ENCODE measurements around the gene CIROP. TPM values are rescaled to one million over a fixed set of nuclear protein-coding genes. Genes with fewer than 3 reads are reported as not detected.

The CIROP gene
- total RNA-seq, 1 donor from 2014 or later, result not detected

DNA sequence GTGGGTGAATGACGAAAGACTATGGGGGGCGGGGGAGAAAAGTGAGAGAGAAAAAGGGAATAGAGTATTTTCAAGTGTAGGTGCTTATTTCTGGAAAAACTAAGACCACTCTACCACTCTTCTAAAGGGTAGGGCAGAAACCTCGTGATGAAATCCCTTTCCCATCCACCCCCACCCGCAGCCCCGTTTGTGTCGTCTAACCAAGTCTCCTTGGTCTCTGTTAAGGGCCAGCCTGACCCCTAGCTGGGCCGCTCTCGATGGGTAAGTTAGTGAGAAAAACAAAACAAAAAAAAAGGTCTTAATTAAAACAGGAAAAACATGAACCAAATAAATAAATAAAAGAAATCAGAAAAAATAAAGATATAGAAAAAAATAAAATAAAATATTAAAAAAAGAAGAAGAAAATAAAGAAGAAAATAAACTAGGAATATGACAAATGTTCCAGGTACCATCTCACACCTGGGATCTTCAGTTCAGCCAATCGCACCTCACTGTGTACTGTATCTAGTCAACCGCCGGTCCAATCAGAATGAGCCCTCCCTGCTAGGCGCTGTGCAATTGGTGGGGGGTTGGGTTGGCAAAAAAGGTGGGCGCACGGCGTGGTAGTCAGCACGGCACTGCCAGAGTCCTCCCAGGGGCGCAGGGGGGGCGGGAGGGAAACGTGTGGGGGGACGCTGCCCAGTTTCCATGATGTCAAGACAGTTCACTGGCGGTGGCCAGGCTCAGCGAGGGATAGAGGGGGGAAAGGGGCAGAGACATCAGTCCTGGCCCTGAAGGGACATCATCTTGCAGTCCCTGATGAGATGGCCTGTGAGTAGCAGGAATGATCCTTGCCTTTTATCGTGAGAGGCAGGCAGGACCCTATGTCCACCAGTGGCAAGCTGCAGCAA lies 37.7 kb downstream of the CIROP start:
- no peak for DNase-seq

DNA sequence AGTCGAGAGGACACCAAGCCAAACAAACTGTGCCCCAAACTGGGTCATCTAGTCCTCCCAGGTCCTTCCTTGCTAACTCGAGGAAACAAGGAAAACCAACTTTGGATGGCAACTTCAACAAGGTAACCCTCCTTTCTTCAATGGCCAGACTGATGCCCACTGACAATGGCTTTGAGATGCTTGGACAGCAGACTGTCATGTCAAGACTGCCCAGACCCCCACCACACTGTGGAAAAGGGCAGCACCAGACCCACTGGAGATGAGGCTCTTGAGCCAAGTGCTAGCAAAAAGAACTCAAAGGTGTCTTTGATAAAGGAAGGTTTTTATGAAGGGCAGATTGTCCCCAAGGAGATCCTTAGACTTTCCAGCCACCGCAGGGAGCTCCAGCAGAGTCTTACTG lies 38.4 kb downstream of the CIROP start:
- no peak for DNase-seq

DNA sequence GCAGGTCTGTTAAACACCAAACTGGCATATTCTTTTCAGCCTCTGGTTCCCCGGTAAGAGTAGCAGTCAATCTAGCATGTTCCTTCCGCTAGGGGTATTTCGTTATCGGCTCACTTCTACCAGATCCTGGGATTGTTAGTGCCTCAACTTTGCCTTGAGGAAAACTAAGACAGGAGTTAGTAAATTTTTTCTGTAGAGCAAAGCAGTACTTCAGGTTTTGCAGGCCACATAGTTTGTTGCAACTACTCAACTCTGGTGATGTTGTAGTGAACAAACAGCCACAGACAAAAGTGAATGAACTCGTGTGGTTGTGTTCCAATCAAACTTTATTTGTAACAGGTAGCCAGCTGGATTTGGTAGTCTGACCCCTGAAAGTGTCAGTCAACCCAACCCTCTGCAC lies 41.2 kb downstream of the CIROP start:
- DNase-seq, result no peak

DNA sequence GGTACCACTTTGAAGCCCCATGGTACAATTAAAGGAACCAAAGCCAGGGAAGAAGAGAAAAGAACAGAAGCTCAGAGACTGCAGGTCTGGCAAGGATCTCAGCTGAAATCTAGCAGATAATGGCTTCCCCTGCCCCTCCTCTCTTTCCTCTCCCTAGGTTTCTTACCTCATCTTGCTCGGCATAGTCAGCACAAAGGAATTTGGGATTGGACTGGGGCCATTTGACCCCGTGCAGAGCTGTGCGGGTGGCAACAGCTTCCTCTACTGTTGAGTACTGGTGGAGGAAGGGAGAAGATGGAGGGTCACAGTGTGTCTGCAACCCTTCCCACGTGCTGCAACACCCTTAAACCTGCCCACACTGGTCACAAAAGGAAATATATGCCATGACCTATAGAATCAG lies 42.8 kb downstream of the CIROP start:
- DNase-seq, result no peak

DNA sequence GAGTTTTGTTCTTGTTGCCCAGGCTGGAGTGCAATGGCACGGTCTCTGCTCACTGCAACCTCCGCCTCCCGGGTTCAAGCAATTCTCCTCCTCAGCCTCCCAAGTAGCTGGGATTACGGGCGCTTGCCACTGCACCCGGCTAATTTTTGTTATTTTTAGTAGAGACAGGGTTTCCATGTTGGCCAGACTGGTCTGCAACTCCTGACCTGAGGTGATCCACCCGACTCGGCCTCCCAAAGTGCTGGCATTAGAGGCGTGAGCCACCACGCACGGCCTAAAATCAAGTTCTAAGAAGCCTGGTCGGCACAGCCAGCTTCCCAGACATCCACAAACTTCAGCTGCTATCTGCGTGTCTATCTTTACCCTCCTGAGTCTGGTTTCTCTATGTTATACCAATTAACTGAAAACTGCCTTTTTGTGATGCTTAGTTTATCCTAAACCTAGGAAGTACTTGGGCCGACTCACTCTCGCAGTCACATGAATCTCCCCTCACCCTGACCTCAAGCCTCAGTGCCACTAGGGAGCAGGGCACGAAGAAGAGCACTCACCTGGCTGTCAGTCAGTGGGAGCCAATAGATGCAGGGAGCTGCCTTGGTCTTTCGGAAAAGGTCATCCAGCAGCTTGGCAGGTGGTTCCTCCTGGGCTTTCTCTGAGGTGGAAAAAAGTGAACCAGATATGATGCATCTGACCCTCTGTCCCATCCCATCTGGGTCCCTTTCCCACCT lies 44.1 kb downstream of the CIROP start:
- DNase-seq, result no peak

DNA sequence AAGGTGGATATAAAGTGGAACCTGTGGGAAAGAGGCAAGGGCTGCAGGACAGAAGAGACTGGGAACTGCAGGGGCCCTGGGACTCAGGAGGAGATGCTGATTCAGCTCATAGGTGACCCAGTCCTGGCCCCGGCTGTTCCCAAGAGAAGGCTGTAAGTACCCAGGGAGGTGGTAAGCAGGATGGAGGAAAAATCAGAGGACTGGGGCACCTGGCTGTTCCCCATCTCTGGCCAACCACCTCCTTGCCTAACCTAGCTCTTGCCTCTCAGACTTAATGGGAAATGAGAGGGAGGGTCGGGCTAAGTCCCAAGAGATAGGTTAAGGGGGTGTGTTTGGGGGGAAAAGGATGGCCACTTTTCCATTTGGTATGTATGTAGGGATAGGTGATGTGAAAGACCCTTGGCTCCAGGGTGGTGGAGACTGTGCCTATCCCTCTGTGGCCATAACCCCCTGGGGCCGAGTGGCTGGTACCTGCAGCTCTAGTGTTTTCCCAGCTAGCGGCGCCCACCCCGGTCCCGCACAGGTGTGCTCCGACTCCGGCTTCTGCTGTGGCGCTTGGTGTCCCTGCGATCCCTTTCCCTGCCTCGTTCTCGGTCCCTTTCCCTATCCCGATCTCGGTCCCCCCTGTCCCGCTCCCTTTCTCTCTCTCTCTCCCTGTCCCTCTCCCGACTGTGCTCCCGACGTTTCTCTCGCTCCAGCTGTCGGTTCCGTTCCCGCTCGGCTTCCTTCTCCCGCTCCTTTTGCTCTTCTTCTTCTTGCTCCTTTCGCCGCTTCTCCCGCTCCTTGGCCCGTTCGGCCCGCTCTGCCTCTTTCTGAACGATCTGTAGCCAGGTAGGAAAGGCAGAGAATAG lies 45.9 kb downstream of the CIROP start:
- no peak for DNase-seq

DNA sequence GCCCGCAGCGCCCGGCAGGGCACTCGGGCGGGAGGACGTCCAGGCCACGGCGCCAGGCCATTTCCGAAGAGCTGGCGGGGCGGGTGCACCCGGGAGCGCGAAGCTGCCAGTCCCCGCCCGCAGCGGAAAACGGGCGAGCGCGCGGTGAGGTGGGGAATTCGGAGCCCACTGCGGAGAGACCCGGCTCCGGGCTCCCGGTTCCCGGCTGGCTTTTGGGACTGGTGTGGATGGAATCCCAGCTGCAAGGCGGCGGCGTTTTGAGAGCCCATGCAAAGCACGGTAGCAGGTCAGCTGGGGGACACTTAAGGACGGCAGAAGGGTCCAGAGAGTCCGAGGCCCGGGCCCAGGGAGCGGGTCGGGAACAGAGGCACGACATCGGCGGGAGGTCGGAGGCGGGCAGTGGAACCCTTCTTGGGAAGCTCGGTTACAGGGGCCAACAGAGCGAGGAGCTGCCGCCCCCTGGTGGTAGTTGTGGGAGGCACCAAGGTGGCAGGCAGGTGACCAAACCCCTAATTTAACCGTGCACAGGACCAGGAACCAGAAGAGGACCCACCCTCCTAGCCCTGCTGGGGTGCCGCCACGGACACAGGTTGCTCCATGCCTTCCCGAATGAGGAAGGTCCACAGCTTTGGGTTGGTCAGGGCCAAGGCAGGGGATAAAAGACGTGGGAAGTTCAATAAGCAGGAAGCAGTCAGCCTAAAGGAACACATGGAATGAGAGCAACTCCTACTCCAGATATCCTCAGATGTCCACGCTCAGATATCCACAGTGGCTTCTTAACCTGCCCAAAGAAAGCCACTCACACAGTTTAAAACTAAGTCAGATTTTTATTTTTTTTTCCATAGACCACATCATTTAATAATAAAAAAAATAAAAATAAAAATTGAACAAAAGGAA lies 46.8 kb downstream of the CIROP start:
- no peak for DNase-seq

DNA sequence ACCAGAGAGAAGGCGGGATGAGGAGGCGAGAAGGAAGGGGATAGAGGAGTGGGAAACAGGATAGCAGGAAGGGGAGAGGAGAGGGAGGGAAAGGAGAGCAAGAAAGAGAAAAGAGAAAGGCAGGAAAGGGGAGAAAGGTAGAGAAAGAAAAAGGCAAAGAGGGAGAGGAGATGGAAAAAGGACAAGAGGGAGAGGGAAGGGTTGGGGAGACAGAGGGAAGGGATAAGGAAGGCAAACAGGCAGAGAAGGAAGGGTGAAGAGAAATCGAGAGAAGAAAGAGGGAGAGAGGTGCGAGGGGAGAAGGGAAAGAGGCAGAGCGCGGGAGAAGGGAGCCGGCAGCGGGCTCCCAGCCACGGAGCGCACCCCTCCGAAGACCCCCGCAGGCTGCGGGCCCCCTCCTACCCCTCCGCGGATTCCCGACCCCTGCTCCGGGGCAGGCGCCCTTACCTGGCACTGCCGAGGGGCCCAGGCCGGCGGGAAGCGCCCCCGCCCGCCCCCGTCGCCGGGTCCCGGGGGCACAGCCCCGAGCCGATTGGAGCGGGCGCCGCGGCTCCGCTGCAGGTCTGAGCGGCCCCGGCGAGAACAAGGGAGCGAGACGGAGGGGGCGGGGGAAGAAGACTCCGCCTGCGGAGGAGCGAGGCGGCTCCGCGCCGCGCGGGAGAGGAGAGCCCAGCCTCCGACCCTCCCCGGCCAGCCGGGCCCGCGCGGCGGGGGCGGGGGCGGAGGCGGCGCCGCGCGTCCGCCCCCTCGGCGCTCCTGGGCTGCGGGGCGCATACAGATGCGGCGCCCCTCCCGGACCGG lies 47.6 kb downstream of the CIROP start, which contains the start of gene CDH24:
TSS of gene CDH24 (minus strand) at position 565 of the 801 bp plus-strand sequence. CDS start 1,787 bp downstream, outside the sequence.
- DNase-seq, result no peak

DNA sequence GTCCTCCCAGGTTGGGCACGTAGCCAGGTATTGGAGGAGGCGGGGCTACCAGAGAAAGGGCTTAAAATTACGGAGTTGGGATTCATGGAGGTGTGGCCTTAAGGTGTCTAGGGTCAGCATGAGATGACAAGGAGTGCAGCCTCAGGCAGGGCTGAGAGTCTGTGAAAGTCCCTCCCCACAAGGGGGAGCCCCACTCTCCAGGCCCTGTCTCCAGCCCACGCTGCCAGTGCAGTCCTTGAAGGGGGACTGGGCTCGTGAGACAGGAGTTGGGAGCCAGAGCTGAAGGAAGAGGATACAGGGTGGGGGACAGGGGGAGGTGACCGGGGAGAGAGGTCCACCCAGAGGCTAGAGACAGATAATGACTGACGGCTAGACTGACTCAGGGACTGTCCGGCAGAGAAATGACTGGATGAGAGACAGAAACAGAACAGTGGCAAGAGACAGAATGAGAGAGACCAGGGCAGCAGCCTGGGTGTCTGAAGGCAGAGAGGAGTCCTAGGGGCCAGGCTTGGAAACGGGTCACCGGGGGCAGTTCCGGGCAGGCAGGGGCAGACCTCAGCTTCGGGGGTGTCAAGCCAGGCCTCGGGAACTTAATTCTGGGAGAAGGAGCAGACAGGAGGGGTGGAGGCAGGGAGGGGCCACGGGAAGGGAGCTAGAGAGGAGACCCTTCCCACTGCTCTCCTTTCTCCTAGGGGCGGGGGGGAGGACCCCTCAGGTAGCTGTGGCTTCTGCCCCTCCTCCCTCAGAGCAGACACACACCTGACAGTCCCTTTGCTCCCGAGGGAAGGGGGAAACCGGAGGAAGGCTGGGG lies 48.4 kb downstream of the CIROP start:
- DNase-seq, result no peak

DNA sequence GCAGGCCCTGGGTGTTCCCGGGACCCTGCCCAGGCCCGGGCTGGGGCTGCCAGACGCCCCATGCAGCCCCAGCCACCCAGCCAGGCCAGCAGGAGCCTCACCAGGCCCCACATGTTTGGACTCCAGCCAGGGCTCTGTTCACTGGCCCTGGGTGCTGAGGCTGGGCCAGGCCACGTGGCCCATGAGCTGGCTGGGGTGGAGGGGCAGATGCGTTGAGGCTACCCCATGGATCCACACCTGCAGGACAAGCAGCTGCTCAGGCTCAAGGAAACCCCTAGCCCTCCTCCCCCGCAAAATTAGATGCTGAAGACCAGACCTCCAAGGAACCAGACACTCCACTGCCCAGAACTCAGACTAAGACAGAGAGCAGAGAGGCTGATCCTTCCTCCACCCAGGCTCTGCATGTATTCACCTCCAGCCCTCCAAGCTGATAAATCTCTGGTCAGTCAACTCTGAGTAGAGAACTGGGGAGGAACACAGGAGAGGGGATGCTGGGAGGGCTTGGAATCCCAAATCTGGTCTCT lies 49.1 kb downstream of the CIROP start:
- no peak for DNase-seq

DNA sequence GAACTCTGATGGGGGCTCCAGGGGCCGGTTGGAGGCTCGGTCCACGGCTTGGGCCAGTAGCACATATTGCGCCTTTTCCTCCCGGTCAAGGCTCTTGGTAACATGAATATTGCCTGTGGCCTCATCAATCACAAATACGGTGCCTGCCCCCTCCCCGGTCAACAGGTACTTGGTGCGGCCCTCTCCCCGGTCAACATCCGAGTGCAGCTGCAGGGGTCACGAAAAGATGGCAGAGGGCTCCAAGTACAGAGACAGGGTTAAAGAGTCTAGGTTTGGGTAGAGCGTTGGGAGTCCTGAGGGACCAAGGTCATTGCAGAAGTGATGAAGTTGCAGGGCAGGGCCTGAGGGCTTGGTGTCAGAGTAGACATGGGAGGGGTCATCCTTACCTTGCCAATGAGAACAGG lies 49.6 kb downstream of the CIROP start:
- no peak for DNase-seq

DNA sequence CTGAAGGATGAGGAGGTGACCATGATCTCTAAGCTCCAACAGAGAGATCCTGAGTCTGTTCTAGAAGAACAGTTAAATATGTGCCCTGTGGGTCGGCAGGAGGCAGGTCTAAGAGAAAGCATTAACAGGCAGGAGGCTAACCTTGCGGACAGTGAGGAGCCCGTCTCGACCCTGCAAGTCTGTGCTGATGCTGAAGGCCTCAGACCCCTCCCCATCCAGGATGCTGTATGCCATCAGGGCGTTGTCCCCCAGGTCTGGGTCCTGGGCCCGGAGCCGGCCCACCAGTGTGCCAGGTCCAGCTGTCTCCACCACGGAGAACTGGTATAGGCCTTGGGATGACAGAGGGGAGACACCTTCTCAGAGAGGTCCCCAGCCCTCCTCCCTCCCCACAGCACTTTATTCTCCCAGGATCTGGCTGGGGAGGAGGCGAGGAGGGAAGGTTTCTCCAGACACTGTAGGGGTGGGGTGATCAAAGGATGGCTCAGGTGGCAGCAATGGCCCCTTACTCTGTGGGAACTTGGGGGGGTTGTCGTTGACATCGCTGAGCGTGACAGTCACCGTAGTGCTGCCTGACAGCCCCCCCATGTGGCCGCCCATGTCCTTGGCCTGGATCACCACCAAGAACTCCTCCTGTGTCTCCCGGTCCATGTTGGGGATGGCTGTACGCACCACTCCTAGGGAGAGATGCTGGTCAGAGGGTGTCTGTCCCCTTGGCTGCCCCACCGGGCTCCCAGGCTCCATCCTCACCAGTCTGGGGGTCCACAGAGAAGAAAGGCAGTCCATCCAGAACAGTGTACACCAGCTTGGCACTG lies 50.6 kb downstream of the CIROP start:
- no peak for DNase-seq

DNA sequence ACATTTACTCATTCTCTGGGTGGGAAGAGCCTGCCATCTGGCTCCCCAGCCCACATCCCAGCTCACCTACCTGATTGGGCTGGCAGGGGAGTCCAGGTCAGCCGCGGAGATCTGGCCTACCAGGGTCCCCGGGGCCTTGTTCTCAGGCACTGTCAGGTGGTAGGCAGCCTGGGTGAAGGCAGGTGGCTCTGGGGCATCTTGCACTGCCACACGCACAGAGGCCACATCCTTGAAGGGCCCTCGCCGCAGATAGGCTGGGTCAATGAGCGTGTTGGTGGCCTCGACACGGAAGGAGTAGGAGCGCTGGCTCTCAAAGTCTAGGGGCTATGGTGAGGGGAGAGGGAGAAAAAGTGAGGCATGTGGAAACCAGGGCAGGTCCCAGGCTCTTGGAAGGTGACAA lies 51.4 kb downstream of the CIROP start:
- no peak for DNase-seq

DNA sequence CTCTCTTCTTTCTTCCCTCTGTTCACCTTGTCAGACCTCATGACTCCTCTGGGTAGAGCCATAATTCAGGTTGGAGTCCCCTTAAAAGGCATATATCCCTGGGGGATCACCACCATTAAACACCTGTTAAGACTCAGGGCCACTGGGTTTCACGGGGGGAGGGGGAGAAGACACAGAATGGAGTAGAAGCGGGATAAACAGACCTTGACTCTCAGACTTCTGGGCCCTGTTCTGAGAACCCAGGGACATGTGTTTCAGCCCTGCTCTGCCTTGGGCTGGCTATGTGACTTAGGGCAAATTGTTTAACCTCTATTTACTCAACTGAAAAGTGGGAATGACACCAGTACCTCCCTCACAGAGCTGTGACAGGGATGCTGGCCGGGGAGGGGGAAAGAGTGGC lies 52.1 kb downstream of the CIROP start:
- DNase-seq, result no peak

DNA sequence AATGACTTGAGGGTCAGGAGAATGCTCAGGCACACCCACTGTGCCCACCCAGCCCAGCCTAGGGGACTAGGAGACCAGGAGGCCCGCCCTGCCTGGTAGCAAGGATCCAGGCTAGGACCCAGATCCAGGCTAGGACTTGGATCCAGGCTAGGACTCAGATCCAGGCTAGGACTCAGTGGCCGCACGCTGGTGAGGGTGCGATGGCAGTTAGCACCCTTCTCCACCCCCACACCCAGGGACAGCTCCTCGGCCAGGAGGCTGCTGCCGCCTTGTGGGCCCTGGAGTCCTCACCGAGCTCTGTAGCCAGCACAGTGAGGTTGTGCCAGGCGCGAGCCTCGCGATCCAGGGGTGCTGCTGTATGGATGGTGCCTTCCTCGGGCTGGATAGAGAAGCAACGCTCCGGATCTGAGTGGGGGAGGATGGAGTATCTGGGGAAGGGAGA lies 52.6 kb downstream of the CIROP start:
- DNase-seq, result no peak

DNA sequence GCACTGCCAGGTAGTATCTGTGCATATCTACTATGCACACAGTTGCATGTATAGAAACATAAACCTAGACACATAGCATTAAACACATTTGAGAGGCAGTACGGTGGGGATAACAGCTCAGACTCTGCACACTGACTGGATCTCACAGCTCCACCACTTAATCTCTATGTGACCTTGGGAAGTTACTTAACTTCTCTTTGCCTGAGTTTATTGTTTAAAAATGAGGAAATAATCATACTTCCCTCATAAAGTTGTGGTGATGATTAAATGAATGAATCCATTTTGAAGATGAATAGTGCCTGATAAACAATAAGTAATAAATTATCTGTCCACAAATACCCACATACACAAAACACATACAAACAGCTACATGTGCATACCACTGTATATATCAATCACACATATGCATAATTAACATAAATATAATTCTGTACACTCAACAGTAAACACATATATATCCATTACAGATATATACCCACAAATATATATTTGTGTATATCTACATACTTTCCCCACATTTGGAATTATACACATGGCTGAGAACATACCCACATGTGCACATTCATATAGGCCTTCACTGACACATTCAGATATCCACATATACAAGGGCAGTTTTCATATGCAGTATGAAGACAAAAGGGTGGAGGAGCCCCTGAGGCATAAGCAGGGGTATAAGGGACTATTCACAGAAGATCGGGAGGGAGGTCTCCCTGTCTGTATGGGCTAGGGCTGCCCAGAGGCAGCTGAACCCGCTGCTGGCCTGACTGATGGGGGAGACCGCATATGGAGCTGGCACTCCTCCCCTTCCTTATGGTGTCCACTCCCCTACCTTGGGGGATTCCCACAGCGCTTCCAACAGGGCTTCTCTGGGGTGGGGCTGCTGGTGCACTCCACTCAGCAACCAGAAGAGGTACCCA lies 53.4 kb downstream of the CIROP start:
- no peak for DNase-seq
